Brain microvascular endothelial cell (primary cell): Measurements from ENCODE around the gene CCDC190.

Experiments
- DNase-seq: peaks from one replicate; pipeline ENCODE4 v3.0.0-alpha.2; 2020
- H3K27ac ChIP-seq: fragments of 250-450 bp; sonication (Bioruptor Pico); 2 replicates; pipeline ENCODE4 v1.5.1; 2020; ENCODE audit warnings: mild to moderate bottlenecking, moderate library complexity
- H3K27me3 ChIP-seq: fragments of 250-450 bp; sonication (Bioruptor Pico); replicated peaks from 2 replicates; pipeline ENCODE4 v1.5.1; 2020; ENCODE audit warnings: mild to moderate bottlenecking
- H3K36me3 ChIP-seq: fragments of 250-450 bp; sonication (Bioruptor Pico); replicated peaks from 2 replicates; pipeline ENCODE4 v1.5.1; 2020; ENCODE audit warnings: mild to moderate bottlenecking
- H3K4me3 ChIP-seq: 2 replicates; pipeline ENCODE4 v1.5.1; 2011; ENCODE audit warnings: low read depth, mild to moderate bottlenecking, control low read depth, low read length, moderate library complexity
- in situ Hi-C: cut with HindIII; loops from 2 replicates; pipeline ENCODE4 v1.10.0; 2017; ENCODE audit warnings: low sequenced_read_pairs, low pct_ligation_motif_present
- TF ChIP-seq, protein P1 (sequence below): IDR thresholded peaks from 2 replicates; pipeline ENCODE4 v1.5.1; 2011; ENCODE audit warnings: low read depth, mild to moderate bottlenecking, moderate library complexity, low read length, control low read depth, inconsistent platforms; ENCODE audit errors: missing control alignments

Gene CCDC190

DNA sequence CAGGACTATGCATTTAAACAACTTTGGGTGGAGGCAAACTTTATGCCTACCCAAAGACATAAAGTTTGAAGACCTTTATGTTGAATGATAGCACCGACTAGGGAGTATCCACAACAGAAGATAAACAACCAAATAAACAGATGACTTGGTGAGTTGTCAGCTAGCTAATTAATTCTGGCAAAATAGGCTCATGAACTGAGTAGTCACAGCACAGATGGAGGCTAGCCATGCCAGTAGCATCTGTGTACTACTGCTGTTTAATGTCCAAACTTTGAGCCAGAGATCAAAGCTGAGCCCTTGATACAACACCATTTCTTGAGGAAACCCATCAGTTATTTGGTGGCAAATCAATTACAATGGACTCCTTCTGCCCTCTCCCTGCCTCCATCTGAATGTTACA is 40.3 kb upstream of the CCDC190 start:
- TF ChIP-seq, protein P1, sequence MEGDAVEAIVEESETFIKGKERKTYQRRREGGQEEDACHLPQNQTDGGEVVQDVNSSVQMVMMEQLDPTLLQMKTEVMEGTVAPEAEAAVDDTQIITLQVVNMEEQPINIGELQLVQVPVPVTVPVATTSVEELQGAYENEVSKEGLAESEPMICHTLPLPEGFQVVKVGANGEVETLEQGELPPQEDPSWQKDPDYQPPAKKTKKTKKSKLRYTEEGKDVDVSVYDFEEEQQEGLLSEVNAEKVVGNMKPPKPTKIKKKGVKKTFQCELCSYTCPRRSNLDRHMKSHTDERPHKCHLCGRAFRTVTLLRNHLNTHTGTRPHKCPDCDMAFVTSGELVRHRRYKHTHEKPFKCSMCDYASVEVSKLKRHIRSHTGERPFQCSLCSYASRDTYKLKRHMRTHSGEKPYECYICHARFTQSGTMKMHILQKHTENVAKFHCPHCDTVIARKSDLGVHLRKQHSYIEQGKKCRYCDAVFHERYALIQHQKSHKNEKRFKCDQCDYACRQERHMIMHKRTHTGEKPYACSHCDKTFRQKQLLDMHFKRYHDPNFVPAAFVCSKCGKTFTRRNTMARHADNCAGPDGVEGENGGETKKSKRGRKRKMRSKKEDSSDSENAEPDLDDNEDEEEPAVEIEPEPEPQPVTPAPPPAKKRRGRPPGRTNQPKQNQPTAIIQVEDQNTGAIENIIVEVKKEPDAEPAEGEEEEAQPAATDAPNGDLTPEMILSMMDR: no peak
- Histone ChIP-seq H3K27me3 (no peaks in the 10 kb centered on the region), H3K36me3 (no peaks in the 10 kb centered on the region), H3K27ac (no peak overlapping the region), H3K4me3 (no peak overlapping the region)
- in situ Hi-C loops: no loop called here
- no peak for DNase-seq

DNA sequence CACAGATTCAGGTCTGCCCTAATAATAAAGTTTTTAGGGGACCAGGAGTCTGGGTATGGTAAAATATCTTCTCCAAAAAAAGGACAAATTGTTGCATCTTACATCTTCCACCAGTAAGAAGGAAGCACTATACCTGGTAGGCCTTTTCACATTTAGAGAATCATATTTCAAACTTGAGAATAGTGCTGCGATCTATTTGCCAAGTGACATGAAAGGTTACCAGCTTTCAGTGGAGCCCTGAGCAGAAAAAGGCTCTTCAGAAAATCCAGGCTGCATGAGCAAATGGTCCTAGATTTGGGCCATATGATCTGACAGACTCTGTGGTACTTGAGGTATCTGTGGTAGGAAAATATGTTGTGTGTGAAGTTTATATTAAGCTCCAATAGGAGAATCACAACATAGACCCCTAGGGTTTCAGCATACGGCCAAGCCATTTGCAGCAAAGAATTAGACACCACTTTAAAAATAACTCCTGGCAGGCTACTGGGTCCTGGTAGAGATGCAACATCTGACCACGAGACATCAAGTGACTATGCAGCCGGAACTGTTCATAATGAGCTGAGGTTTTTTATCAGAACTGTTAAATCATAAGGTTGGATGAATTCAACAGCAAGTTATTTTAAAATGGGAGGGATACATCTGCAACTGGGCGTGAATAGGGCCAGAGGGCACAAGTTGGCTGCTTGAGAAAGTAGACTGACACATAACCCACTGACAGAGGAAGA is 38.6 kb upstream of the CCDC190 start:
- TF ChIP-seq, protein P1: no peak
- Histone ChIP-seq H3K4me3 (no peak overlapping the region), H3K27me3 (no peaks in the 10 kb centered on the region), H3K27ac (peak overlapping the region; percentile 31), H3K36me3 (no peaks in the 10 kb centered on the region)
- in situ Hi-C loops: loop anchor here (25.0 kb wide), 1 partner anchor 163 kb away; the partner anchor contains the start of gene RGS4
- DNase-seq: peak; percentile 81

DNA sequence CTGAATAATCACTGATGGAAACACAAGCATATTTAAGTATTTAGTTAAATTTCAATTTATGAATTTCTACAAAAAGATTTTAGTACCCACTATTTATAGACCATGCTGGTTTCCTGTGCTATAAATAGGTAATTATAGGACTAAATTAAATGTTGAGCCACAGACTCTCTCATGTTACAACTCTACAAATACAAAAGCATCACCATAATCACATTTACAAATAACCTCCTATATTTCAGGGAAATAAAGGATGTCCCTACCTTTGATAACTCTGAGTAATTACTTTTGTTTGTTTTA is 32.6 kb upstream of the CCDC190 start:
- H3K4me3 ChIP-seq: no peak overlapping the region

DNA sequence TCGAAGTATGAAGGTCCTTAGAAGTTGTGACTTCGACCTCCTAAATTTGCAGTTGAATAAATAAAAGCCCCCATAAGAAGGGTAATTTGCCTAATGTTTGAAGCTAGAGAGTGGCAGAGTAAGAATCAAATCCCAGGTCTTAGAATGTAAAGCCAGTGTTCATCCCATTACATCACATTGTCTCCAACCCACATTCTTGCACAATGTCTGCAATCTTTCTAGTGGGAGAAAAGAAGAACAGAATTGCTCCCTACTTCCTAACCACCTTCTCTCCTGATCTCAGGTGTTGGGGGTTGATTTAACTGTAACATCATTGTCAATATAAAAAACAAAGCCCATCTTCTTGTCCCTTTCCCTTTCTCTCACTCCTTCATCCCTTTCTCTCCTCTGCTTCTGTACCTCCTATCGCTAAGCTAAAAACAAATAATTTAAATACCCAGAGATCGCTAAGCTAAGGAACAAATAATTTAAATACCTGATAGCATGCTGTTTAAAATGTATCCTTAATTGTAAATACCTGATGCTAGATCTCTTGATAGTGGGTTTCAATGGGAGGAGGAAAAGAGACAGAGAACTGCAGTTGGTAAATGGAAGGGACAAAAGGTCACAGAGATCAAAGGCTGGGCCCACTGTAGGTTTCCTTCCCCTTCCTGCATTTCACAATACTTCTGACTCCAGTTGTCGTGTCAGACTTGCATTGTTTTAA is 32.1 kb upstream of the CCDC190 start:
- TF ChIP-seq, protein P1: no peak
- peak; percentile 15 for DNase-seq
- Histone ChIP-seq H3K4me3 (no peak overlapping the region), H3K27ac (no peak overlapping the region), H3K36me3 (no peaks in the 10 kb centered on the region), H3K27me3 (no peaks in the 10 kb centered on the region)
- in situ Hi-C loops: loop anchor here (25.0 kb wide), 1 partner anchor 169 kb away; the partner anchor contains the start of gene RGS4

More for the DNA sequence above, 32.6 kb upstream of the CCDC190 start:
- Histone ChIP-seq H3K27ac (no peak overlapping the region), H3K36me3 (no peaks in the 10 kb centered on the region), H3K27me3 (no peaks in the 10 kb centered on the region)
- TF ChIP-seq, protein P1: no peak
- in situ Hi-C loops: loop anchor here (25.0 kb wide), 1 partner anchor 169 kb away; the partner anchor contains the start of gene RGS4
- no peak for DNase-seq

DNA sequence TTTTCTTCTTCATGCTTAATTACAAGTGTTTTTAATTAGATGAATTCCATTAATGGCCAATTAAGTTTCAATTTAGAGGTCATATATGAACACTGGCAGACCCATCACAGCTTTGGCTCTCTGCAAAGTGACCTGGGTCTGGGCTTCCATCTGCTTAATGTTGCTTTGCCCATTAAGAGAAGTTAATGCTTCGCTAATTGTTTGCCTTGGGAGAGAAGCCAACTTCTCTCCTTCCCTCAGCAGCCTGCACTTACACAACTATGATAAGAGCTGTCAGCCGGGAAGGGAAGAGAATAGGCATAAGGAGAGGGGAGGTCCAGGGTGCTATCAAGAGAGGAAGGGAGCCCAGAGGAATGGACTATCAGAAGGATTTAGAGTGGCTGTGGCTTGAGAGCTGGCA is 29.0 kb upstream of the CCDC190 start:
- Histone ChIP-seq H3K4me3 (no peak overlapping the region), H3K27me3 (no peaks in the 10 kb centered on the region), H3K36me3 (no peaks in the 10 kb centered on the region), H3K27ac (no peak overlapping the region)
- in situ Hi-C loops: loop anchor here (25.0 kb wide), 1 partner anchor 172 kb away; the partner anchor contains the start of gene RGS4
- TF ChIP-seq, protein P1: no peak
- no peak for DNase-seq
